GM12878 (cell line): ENCODE results near the gene ANKRD40CL. TPM values are rescaled to one million over a fixed set of nuclear protein-coding genes. Genes with fewer than 3 reads are reported as not detected.

Source experiments
- ATAC-seq: fragments of 200-7000 bp; cut with Tn5 transposase; 3 replicates; pipeline ENCODE4 v1.9.1; 2020; ENCODE audit warnings: mild to moderate bottlenecking, moderate library complexity
- BruUV-seq: library from RNA; stranded (reverse); fragments of 400-500 nt; replicated peaks from 2 replicates; lab custom pipeline; 2021; lab: Mats Ljungman, UMichigan
- CTCF ChIA-PET: fragments of 300-600 bp; sonication (Branson Sonifier 250); formaldehyde crosslinking; extraction: SDS; loops from one replicate; lab custom pipeline; 2021; ENCODE audit warnings: inconsistent platforms; lab: Yijun Ruan, JAX
- POLR2A ChIA-PET: fragments of 350-600 bp; formaldehyde crosslinking; extraction: SDS; loops from one replicate; lab custom pipeline; 2021; ENCODE audit warnings: inconsistent platforms; lab: Charles Lee
- RAD21 ChIA-PET: fragments of 300-600 bp; sonication (Branson Sonifier 250); formaldehyde crosslinking; loops from one replicate; lab custom pipeline; 2023; ENCODE audit warnings: antibody characterized with exemption; ENCODE audit not compliant: unreplicated experiment; lab: Charles Lee
- SMC1A ChIA-PET: fragments of 300-600 bp; sonication (Branson Sonifier 250); formaldehyde crosslinking; loops from one replicate; lab custom pipeline; 2023; ENCODE audit not compliant: unreplicated experiment, uncharacterized antibody; lab: Charles Lee
- DNase-seq: peaks from one replicate; pipeline ENCODE4 v3.0.0-alpha.2; 2011; ENCODE audit warnings: low read depth, low spot score
- FAIRE-seq: peaks from 3 replicates; lab custom pipeline; 2011; peaks lifted over from hg19 to GRCh38; lab: Jason Lieb, UNC
- H2AFZ ChIP-seq: 2 replicates; pipeline ENCODE4 v1.6.0; 2011; ENCODE audit warnings: low read depth, low read length, control low read depth; ENCODE audit not compliant: control insufficient read depth
- H3K27ac ChIP-seq: 2 replicates; pipeline ENCODE4 v1.5.1; 2011; ENCODE audit warnings: control low read depth; ENCODE audit not compliant: control insufficient read depth, insufficient read depth
- H3K27me3 ChIP-seq, 2 experiments: replicated peaks in 1 of 2; 2 replicates each; pipeline versions ENCODE4 v1.6.0 to v1.6.1; 2011; ENCODE audit warnings: low read length in 1 of 2; ENCODE audit not compliant: control insufficient read depth in 2 of 2, insufficient read depth in 2 of 2
- H3K36me3 ChIP-seq, 2 experiments: 2 replicates each; pipeline ENCODE4 v1.5.1; 2011; ENCODE audit warnings: low read length in 1 of 2; ENCODE audit not compliant: control insufficient read depth in 2 of 2, insufficient read depth in 2 of 2
- H3K4me1 ChIP-seq: 2 replicates; pipeline ENCODE4 v1.6.1; 2011; ENCODE audit warnings: mild to moderate bottlenecking, low read length, moderate library complexity, mixed read lengths; ENCODE audit not compliant: control insufficient read depth, insufficient read depth
- H3K4me2 ChIP-seq: 2 replicates; pipeline ENCODE4 v1.6.0; 2011; ENCODE audit warnings: control low read depth; ENCODE audit not compliant: control insufficient read depth, insufficient read depth
- H3K4me3 ChIP-seq: fragments of 200-600 bp; sonication (generic); 2 replicates; pipeline ENCODE4 v1.5.1; 2016
- H3K79me2 ChIP-seq: 2 replicates; pipeline ENCODE4 v1.6.0; 2011; ENCODE audit warnings: low read length; ENCODE audit not compliant: control insufficient read depth, insufficient read depth
- H3K9ac ChIP-seq: 2 replicates; pipeline ENCODE4 v1.8.0; 2011; ENCODE audit warnings: low read length, control low read depth, mixed read lengths; ENCODE audit not compliant: control insufficient read depth, insufficient read depth
- H3K9me3 ChIP-seq: replicated peaks from 3 replicates; pipeline ENCODE4 v1.5.1; 2011; ENCODE audit warnings: mild to moderate bottlenecking, low read length; ENCODE audit not compliant: control insufficient read depth, insufficient read depth
- H4K20me1 ChIP-seq: 2 replicates; pipeline ENCODE4 v1.6.0; 2011; ENCODE audit not compliant: control insufficient read depth, insufficient read depth
- BHLHE40 ChIP-seq, 2 experiments: fragments of 450-650 bp in 1 of 2; IDR thresholded peaks; 2 replicates each; pipeline ENCODE4 v1.6.1; 2011 to 2017; ENCODE audit warnings: low read depth in 2 of 2, borderline replicate concordance in 1 of 2, improper control_type of control experiment in 1 of 2, low read length in 1 of 2, mild to moderate bottlenecking in 1 of 2
- HCFC1 ChIP-seq: fragments of 150-350 bp; IDR thresholded peaks from 2 replicates; pipeline ENCODE4 v1.6.1; 2014; ENCODE audit warnings: low read length
- HDAC6 ChIP-seq: fragments of 200-600 bp; sonication (generic); IDR thresholded peaks from one replicate; pipeline ENCODE4 v1.8.0; 2017; ENCODE audit warnings: antibody characterized with exemption; ENCODE audit not compliant: unreplicated experiment
- MYC ChIP-seq: IDR thresholded peaks from 2 replicates; pipeline ENCODE4 v1.6.1; 2011; ENCODE audit warnings: mild to moderate bottlenecking, low read length, moderate library complexity, inconsistent platforms; ENCODE audit not compliant: insufficient read depth, insufficient replicate concordance, insufficient read length, severe bottlenecking
- NFYA ChIP-seq: IDR thresholded peaks from 2 replicates; pipeline ENCODE4 v1.6.1; 2011; ENCODE audit warnings: low read depth, mild to moderate bottlenecking, low read length, improper control_type of control experiment, borderline replicate concordance
- POLR2AphosphoS5 ChIP-seq: IDR thresholded peaks from 2 replicates; pipeline ENCODE4 v1.6.1; 2011; ENCODE audit warnings: mild to moderate bottlenecking, low read length, inconsistent platforms
- SMARCA5 ChIP-seq: fragments of 450-650 bp; IDR thresholded peaks from 2 replicates; pipeline ENCODE4 v1.6.1; 2017; ENCODE audit warnings: mild to moderate bottlenecking
- SREBF1 ChIP-seq: IDR thresholded peaks from 2 replicates; pipeline ENCODE4 v1.6.1; 2012; ENCODE audit warnings: mild to moderate bottlenecking, low read length
- YBX1 ChIP-seq: fragments of 450-650 bp; IDR thresholded peaks from 2 replicates; pipeline ENCODE4 v1.6.1; 2016; ENCODE audit warnings: antibody characterized with exemption
- ZNF24 ChIP-seq: fragments of 450-650 bp; IDR thresholded peaks from 2 replicates; pipeline ENCODE4 v1.6.1; 2017; ENCODE audit warnings: antibody characterized with exemption, mild to moderate bottlenecking
- ZZZ3 ChIP-seq: IDR thresholded peaks from 2 replicates; pipeline ENCODE4 v1.6.1; 2011; ENCODE audit warnings: low read depth; ENCODE audit not compliant: control insufficient read depth, insufficient read length
- WGBS: methylation state at CpG from one replicate; pipeline ENCODE4 v1.1.6; 2016; ENCODE audit warnings: low lambda C conversion rate; ENCODE audit not compliant: insufficient replicate concordance, insufficient coverage; ENCODE audit errors: missing lambda C conversion rate; 5-methylcytosine and 5-hydroxymethylcytosine counted together
- in situ Hi-C: fragments of 300-500 bp; cut with MboI; formaldehyde crosslinking; loops from 9 replicates; pipeline ENCODE4 v1.14.3; 2018; ENCODE audit warnings: mixed read lengths
- intact Hi-C: fragments of 100-400 bp; cut with micrococcal nuclease; formaldehyde crosslinking; loops from one replicate; pipeline ENCODE4 v1.14.2; 2022; ENCODE audit not compliant: unreplicated experiment
- polyA plus RNA-seq, 11 experiments: library from polyadenylated mRNA; depleted of rRNA in 4 of 11; unstranded in 6 of 11; stranded (reverse) in 5 of 11; fragments of >200 nt; fragmentation: Nextera tagmentation in 4 of 11; fragmentation: Illumina TruSeq in 1 of 11; extraction: Ambion mirVana in 4 of 11; extraction: Trizol in 1 of 11; gene quantifications; 1 replicate in 1 of 11; 2 replicates in 10 of 11; pipeline versions ENCODE4 v1.2.1 to v1.2.3, GENCODE V29; 2011 to 2016; ENCODE audit warnings: inconsistent platforms in 2 of 11, missing spikeins in 2 of 11, low read depth in 1 of 11
- total RNA-seq, 4 experiments: library from RNA; depleted of rRNA in 3 of 4; stranded (reverse); fragments of >200 nt in 3 of 4; fragmentation: Illumina TruSeq in 1 of 4; extraction: Trizol in 1 of 4; gene quantifications; 2 replicates each; pipeline versions ENCODE4 v1.2.1 to v1.2.3, GENCODE V29; 2013 to 2021

ANKRD40CL gene
- total and polyA plus RNA-seq, 10 of the 15 experiments (the other 5 are each of a cell fraction or from before 2014, with no cell fraction given) = not detected

DNA sequence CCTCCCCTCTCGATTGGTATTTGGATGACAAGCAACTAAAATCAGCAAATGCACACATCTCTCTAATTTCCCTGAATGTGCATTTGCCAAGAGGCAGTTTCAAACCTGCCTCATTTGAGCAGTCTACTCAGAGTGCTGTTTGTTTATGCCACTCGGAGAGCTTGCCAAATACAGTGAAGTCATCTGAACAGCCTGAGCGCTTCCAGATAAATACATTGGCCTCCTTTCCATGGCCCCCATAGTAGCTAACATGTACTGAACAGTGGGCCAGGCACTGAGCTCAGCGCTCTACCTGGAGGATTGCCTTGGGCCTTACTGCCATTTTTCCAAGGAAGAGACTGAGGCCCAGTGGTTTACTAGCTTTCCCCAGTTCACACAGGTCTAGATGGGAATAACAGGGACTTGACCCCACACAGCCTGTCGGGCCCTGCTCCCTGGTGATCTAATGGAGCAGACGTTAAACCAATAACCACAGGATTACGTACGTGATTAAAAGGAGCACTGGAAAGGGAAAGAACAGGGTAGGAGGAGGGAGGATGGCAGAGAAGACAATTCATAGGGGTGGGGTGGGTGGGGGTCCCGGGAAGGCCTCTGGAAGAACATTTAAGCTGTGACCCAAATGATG, 18.7 kb upstream of the ANKRD40CL start (continued):
- no peak for TF ChIP-seq SREBF1
- no peak for TF ChIP-seq NFYA
- TF ChIP-seq HCFC1 = no peak
- TF ChIP-seq SMARCA5 = no peak

DNA sequence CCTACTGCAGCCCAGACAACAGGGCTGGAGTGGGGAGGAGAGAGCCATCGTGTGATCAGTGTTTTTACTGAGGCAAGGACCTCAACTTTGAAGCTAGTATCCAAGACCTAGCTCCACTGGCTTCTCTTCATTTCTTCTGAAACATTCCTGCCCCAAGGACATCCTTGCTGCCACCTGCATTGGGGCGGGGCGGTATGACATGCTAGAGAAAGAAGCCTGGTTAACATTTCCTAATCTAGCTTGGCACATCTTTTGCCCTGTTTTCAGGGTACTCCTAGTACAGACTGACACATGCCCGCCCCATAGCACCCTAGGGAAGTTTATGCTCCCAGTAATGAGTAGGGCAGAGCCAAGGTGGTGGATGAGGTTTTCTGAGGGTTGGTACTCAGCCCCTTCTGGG, 17.8 kb upstream of the ANKRD40CL start:
- Histone ChIP-seq H3K27me3 (no peaks in the 10 kb centered on the region), H3K4me3 (no peak overlapping the region), H3K9me3 (no peaks in the 10 kb centered on the region), H3K4me1 (no peaks in the 10 kb centered on the region; the same call in 1 of the 2 replicates), H3K9ac (no peak overlapping the region), H2AFZ (no peak overlapping the region), H3K79me2 (no peaks in the 10 kb centered on the region), H4K20me1 (no peaks in the 10 kb centered on the region), H3K27ac (no peak overlapping the region), H3K36me3 (no peaks in the 10 kb centered on the region), H3K4me2 (no peak overlapping the region)
- intact Hi-C loops = no loop called here
- in situ Hi-C loops = loop anchor here (10.0 kb wide), 1 partner anchor 170 kb away; no protein-coding TSS in a partner anchor
- ChIA-PET SMC1A (interaction anchor here (0.9 to 3.9 kb wide), 6 partner anchors 22 to 220 kb away, joined by 3 to 17 read pairs (median 6); no protein-coding TSS in a partner anchor), CTCF (interaction anchor here (0.7 to 6.3 kb wide), 8 partner anchors 22 to 239 kb away, joined by 3 to 84 read pairs (median 4); no protein-coding TSS in a partner anchor), RAD21 (interaction anchor here (1.5 to 3.0 kb wide), 3 partner anchors 56 to 164 kb away, joined by 3 to 18 read pairs (median 4); no protein-coding TSS in a partner anchor), POLR2A (interaction anchor here (0.6 kb wide), 1 partner anchor 17 kb away, joined by 3 read pairs; no protein-coding TSS in a partner anchor)
- no peak for DNase-seq
- WGBS = 36% methylated on average over 4 of the region's 4 CpGs
- no peak for FAIRE-seq
- no peak for ATAC-seq
- TF ChIP-seq ZNF24 = no peak
- TF ChIP-seq HDAC6 = no peak
- no peak for TF ChIP-seq BHLHE40 (IDR thresholded peaks at IDR 0.05; ENCODE audit: borderline replicate concordance in 1 of 2, low read depth in 2 of 2, low read length in 1 of 2)
- TF ChIP-seq MYC = no peak
- TF ChIP-seq POLR2AphosphoS5 = no peak
- no peak for TF ChIP-seq ZZZ3
- no peak for TF ChIP-seq YBX1
- BruUV-seq = no TSS peak
